ENCODE results near the gene PAQR9. TPM values are rescaled to one million over a fixed set of nuclear protein-coding genes. Genes with fewer than 3 reads are reported as not detected.

Gene PAQR9
- total RNA-seq, 1 donor from 2014 or later = not detected

GRCh38 chr3:142968319-142969025 is 5.0 kb upstream of the PAQR9 start:
- Histone ChIP-seq H3K36me3 (no peaks in the 10 kb centered on the region), H3K27ac (no peak overlapping the region), H3K9me3 (no peaks in the 10 kb centered on the region), H3K4me3 (no peak overlapping the region), H3K27me3 (no peaks in the 10 kb centered on the region), H3K4me1 (peaks cover 7% of the 10 kb centered on the region)
- no peak for DNase-seq (ENCODE audit: extremely low spot score in 2 of 2)
- TF ChIP-seq POLR2AphosphoS5 (IDR thresholded peaks at IDR 0.05; ENCODE audit: insufficient read depth in 1 of 2, low read depth in 1 of 2) = no peak
- no peak for TF ChIP-seq POLR2A (IDR thresholded peaks at IDR 0.05)
- TF ChIP-seq CTCF (IDR thresholded peaks at IDR 0.05) = no peak
- intact Hi-C loops (cut with DNase I) = no loop called here

- Histone ChIP-seq H3K4me3 (no peak overlapping the region), H3K36me3 (no peaks in the 10 kb centered on the region), H3K27me3 (no peaks in the 10 kb centered on the region), H3K27ac (no peak overlapping the region), H3K9me3 (no peaks in the 10 kb centered on the region), H3K4me1 (peaks cover 12% of the 10 kb centered on the region)
- TF ChIP-seq CTCF (IDR thresholded peaks at IDR 0.05) (no peak), POLR2A (IDR thresholded peaks at IDR 0.05) (no peak), POLR2AphosphoS5 (IDR thresholded peaks at IDR 0.05; ENCODE audit: insufficient read depth in 1 of 2, low read depth in 1 of 2) (no peak)
- DNase-seq (ENCODE audit: extremely low spot score in 2 of 2) = no peak
- intact Hi-C loops (cut with DNase I) = no loop called here
Observed at GRCh38 chr3:142966808-142967207, 3.3 kb upstream of the PAQR9 start.

GRCh38 chr3:142965581-142965980 is 2.1 kb upstream of the PAQR9 start:
- no peak overlapping the region for H3K27ac ChIP-seq
- intact Hi-C loops (cut with DNase I) = no loop called here
- no peaks in the 10 kb centered on the region for H3K36me3 ChIP-seq
- H3K9me3 ChIP-seq = no peaks in the 10 kb centered on the region
- DNase-seq (ENCODE audit: extremely low spot score in 2 of 2) = no peak
- H3K4me1 ChIP-seq = peaks cover 12% of the 10 kb centered on the region
- TF ChIP-seq POLR2AphosphoS5 (IDR thresholded peaks at IDR 0.05; ENCODE audit: insufficient read depth in 1 of 2, low read depth in 1 of 2) (no peak), POLR2A (IDR thresholded peaks at IDR 0.05) (no peak), CTCF (IDR thresholded peaks at IDR 0.05) (no peak)
- H3K4me3 ChIP-seq = no peak overlapping the region
- no peaks in the 10 kb centered on the region for H3K27me3 ChIP-seq

GRCh38 chr3:142963234-142963515 is 299 bp downstream of the PAQR9 start:
- Histone ChIP-seq H3K36me3 (no peaks in the 10 kb centered on the region), H3K27ac (no peak overlapping the region), H3K9me3 (no peaks in the 10 kb centered on the region), H3K27me3 (no peaks in the 10 kb centered on the region), H3K4me1 (peaks cover 12% of the 10 kb centered on the region), H3K4me3 (peak overlapping the region; percentile 47 to 63)
- no peak for DNase-seq (ENCODE audit: extremely low spot score in 2 of 2)
- TF ChIP-seq CTCF (IDR thresholded peaks at IDR 0.05) (no peak), POLR2AphosphoS5 (IDR thresholded peaks at IDR 0.05; ENCODE audit: insufficient read depth in 1 of 2, low read depth in 1 of 2) (no peak), POLR2A (IDR thresholded peaks at IDR 0.05) (no peak)
- intact Hi-C loops (cut with DNase I) = no loop called here

GRCh38 chr3:142962520-142963233 is 797 bp downstream of the PAQR9 start:
- H3K9me3 ChIP-seq = no peaks in the 10 kb centered on the region
- H3K36me3 ChIP-seq = no peaks in the 10 kb centered on the region
- no peak overlapping the region for H3K27ac ChIP-seq
- no peak for DNase-seq (ENCODE audit: extremely low spot score in 2 of 2)
- H3K27me3 ChIP-seq = no peaks in the 10 kb centered on the region
- intact Hi-C loops (cut with DNase I) = no loop called here
- peak overlapping the region; percentile 47 to 63 for H3K4me3 ChIP-seq
- TF ChIP-seq POLR2A (IDR thresholded peaks at IDR 0.05) (no peak), CTCF (IDR thresholded peaks at IDR 0.05) (no peak), POLR2AphosphoS5 (IDR thresholded peaks at IDR 0.05; ENCODE audit: insufficient read depth in 1 of 2, low read depth in 1 of 2) (no peak)
- H3K4me1 ChIP-seq = peaks cover 12% of the 10 kb centered on the region
